ENCODE results near the gene CSRP2. TPM values are rescaled to one million over a fixed set of nuclear protein-coding genes. Genes with fewer than 3 reads are reported as not detected.

CSRP2 gene
- total RNA-seq, 1 experiment from 2014 or later, result 158 TPM

DNA sequence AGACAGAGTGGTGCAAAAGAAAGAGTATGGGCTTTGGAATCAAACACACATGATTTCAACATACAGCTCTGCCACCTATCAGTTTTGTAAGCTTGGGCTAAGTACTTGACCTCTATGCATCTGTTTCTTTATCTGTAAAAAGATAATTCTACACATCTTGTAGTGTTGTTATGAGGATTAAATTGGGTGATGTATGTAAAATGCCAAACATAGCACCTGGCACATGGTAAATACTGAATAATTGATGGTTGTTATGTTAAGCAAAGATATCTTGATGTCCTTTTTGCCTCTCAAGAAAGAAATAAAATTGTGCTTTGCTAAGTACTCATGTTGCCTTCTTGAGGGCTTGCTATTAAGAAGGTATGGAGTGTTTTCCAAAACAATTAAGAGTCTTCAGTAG lies 2.3 kb upstream of the CSRP2 start:
- no peak overlapping the region for H2BK5ac ChIP-seq (ENCODE audit: insufficient read length, low read length)
- peaks cover 4% of the 10 kb centered on the region for H3K23me2 ChIP-seq (ENCODE audit: insufficient read length, low read depth, low read length, poor library complexity, severe bottlenecking)
- H3K23ac ChIP-seq (ENCODE audit: insufficient read length, low read depth, low read length), result no peak overlapping the region
- no peak overlapping the region for H3K4ac ChIP-seq (ENCODE audit: low read depth, low read length)
- TF ChIP-seq, protein P1, sequence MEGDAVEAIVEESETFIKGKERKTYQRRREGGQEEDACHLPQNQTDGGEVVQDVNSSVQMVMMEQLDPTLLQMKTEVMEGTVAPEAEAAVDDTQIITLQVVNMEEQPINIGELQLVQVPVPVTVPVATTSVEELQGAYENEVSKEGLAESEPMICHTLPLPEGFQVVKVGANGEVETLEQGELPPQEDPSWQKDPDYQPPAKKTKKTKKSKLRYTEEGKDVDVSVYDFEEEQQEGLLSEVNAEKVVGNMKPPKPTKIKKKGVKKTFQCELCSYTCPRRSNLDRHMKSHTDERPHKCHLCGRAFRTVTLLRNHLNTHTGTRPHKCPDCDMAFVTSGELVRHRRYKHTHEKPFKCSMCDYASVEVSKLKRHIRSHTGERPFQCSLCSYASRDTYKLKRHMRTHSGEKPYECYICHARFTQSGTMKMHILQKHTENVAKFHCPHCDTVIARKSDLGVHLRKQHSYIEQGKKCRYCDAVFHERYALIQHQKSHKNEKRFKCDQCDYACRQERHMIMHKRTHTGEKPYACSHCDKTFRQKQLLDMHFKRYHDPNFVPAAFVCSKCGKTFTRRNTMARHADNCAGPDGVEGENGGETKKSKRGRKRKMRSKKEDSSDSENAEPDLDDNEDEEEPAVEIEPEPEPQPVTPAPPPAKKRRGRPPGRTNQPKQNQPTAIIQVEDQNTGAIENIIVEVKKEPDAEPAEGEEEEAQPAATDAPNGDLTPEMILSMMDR (conservative IDR thresholded peaks at IDR 0.05), result no peak
- H2BK20ac ChIP-seq (ENCODE audit: low read depth, low read length, poor library complexity, severe bottlenecking), result no peak overlapping the region
- Mint-ChIP-seq H3K36me3 (ENCODE audit: insufficient read depth in 1 of 3, low read depth in 3 of 3) (no peaks in the 10 kb centered on the region), H3K4me3 (no peak overlapping the region), H3K4me1 (peaks cover 25 to 28% of the 10 kb centered on the region in 2 experiments), H3K27me3 (ENCODE audit: low read depth) (peaks cover 4% of the 10 kb centered on the region), H3K27ac (no peak overlapping the region), H3K9me3 (no peaks in the 10 kb centered on the region)
- H3K56ac ChIP-seq (ENCODE audit: insufficient read length, low read depth, low read length), result no peak overlapping the region
- no peak for DNase-seq
- peaks cover 4% of the 10 kb centered on the region for H3K79me1 ChIP-seq (ENCODE audit: insufficient read depth, low read depth, low read length, poor library complexity, severe bottlenecking)
- no peak overlapping the region for H3T11ph ChIP-seq (ENCODE audit: low read length)
- no peak overlapping the region for H3K4me2 ChIP-seq (ENCODE audit: insufficient read depth, insufficient read length, low read length)
- no peak overlapping the region for H2BK120ac ChIP-seq (ENCODE audit: low read depth, low read length, poor library complexity, severe bottlenecking)
- H3K27ac ChIP-seq (ENCODE audit: insufficient read length, low read depth, low read length), result no peak overlapping the region
- H2AK5ac ChIP-seq (ENCODE audit: insufficient read length, low read length), result no peak overlapping the region
- H3K18ac ChIP-seq (ENCODE audit: insufficient read length, low read depth, low read length), result no peak overlapping the region
- H3K9ac ChIP-seq (ENCODE audit: extremely low read depth, insufficient read length, low read length), result no peak overlapping the region
- no peaks in the 10 kb centered on the region for H4K20me1 ChIP-seq (ENCODE audit: control insufficient read depth, insufficient read depth, insufficient read length)
- no peaks in the 10 kb centered on the region for H3K27me3 ChIP-seq (ENCODE audit: insufficient read depth, low read length)
- no peak overlapping the region for H2BK15ac ChIP-seq (ENCODE audit: low read depth, low read length)
- H4K91ac ChIP-seq (ENCODE audit: insufficient read length, low read depth, low read length), result no peak overlapping the region
- H3K79me2 ChIP-seq (ENCODE audit: insufficient read depth, low read length), result peaks cover 7% of the 10 kb centered on the region; the same call in 1 of the 2 replicates
- H4K8ac ChIP-seq (replicated peaks; ENCODE audit: insufficient read length, low read depth, low read length), result no peak overlapping the region
- no peak overlapping the region for H2AFZ ChIP-seq (ENCODE audit: low read length)
- no peaks in the 10 kb centered on the region for H3K9me3 ChIP-seq (ENCODE audit: control insufficient read depth, low read depth, low read length)
- H3K14ac ChIP-seq (ENCODE audit: insufficient read depth, low read length), result no peak overlapping the region
- H3K4me1 ChIP-seq (ENCODE audit: insufficient read depth, low read length), result peaks cover 2% of the 10 kb centered on the region; the same call in 1 of the 2 replicates
- no peak overlapping the region for H4K5ac ChIP-seq (ENCODE audit: insufficient read length, low read depth, low read length)
- H2BK12ac ChIP-seq (ENCODE audit: insufficient read length, low read depth, low read length), result no peak overlapping the region

Measured in H9 (cell line).